Uterus (tissue), 4 donors: ENCODE data around the gene CSKMT. TPM values are rescaled to one million over a fixed set of nuclear protein-coding genes. Genes with fewer than 3 reads are reported as not detected.

ENCODE experiments used
- DNase-seq, 2 donors: peaks; one replicate each; pipeline ENCODE4 v3.0.0-alpha.2; 2019 to 2020
- H3K27ac ChIP-seq, 2 donors: fragments of 200-600 bp; sonication (generic); 1 replicate in 1 of 2; 2 replicates in 1 of 2; pipeline ENCODE4 v1.5.1; 2016 to 2018
- H3K27me3 ChIP-seq, 2 donors: fragments of 200-600 bp; sonication (generic); one replicate each; pipeline ENCODE4 v1.5.1; 2018 to 2019; ENCODE audit warnings: control low read depth in 1 of 2
- H3K36me3 ChIP-seq, 2 donors: fragments of 200-600 bp; sonication (generic); one replicate each; pipeline ENCODE4 v1.5.1; 2019; ENCODE audit warnings: control low read depth in 1 of 2
- H3K4me1 ChIP-seq, 2 donors: fragments of 200-600 bp; sonication (generic); one replicate each; pipeline ENCODE4 v1.5.1; 2018 to 2019; ENCODE audit warnings: control low read depth in 1 of 2
- H3K4me3 ChIP-seq, 2 donors: fragments of 200-600 bp; sonication (generic); 1 replicate in 1 of 2; 2 replicates in 1 of 2; pipeline ENCODE4 v1.5.1; 2018 to 2019; ENCODE audit warnings: mild to moderate bottlenecking in 1 of 2
- H3K9me3 ChIP-seq, 2 donors: fragments of 200-600 bp; sonication (generic); one replicate each; pipeline ENCODE4 v1.5.1; 2019; ENCODE audit warnings: control low read depth in 1 of 2
- CTCF ChIP-seq, 4 experiments: fragments of 200-600 bp in 2 of 4; fragments of 450-650 bp in 2 of 4; sonication (generic) in 2 of 4; IDR thresholded peaks; one replicate each; pipeline ENCODE4 v1.5.1; 2016 to 2019; ENCODE audit warnings: antibody characterized with exemption in 4 of 4, mild to moderate bottlenecking in 2 of 4, moderate library complexity in 1 of 4
- POLR2A ChIP-seq, 2 donors: fragments of 450-650 bp; IDR thresholded peaks; one replicate each; pipeline ENCODE4 v1.6.1; 2016; ENCODE audit warnings: antibody characterized with exemption in 2 of 2, mild to moderate bottlenecking in 1 of 2, moderate library complexity in 1 of 2
- intact Hi-C: fragments of 100-400 bp; cut with DNase I; formaldehyde crosslinking; loops from one replicate; pipeline ENCODE4 v1.15.1; 2023; ENCODE audit warnings: low total_unique reads
- total RNA-seq, 4 donors: library from RNA; depleted of rRNA in 3 of 4; stranded (reverse); fragments of >200 nt in 3 of 4; gene quantifications; one replicate each; pipeline versions ENCODE4 v1.1.0 to v1.2.4, GENCODE V29; 2014 to 2023
- donor health status: DM: yes; HTN: yes; CAD: no.

CSKMT gene
- total RNA-seq, 4 donors from 2014 or later = 7.7 to 25.9 (median 12.6) TPM; not detected in 1

- TF ChIP-seq POLR2A (IDR thresholded peaks at IDR 0.05) (no peak), CTCF (IDR thresholded peaks at IDR 0.05) (no peak)
- DNase-seq = no peak
- intact Hi-C loops = no loop called here
- H3K4me1 ChIP-seq = peaks cover 0 to 19% of the 10 kb centered on the region in 2 donors
- H3K27me3 ChIP-seq = no peaks in the 10 kb centered on the region
- no peak overlapping the region for H3K4me3 ChIP-seq
- no peaks in the 10 kb centered on the region for H3K9me3 ChIP-seq
- no peaks in the 10 kb centered on the region for H3K36me3 ChIP-seq
- H3K27ac ChIP-seq = no peak overlapping the region
Measured at GRCh38 chr11:62676698-62677097, 11.6 kb downstream of the CSKMT start.

GRCh38 chr11:62677156-62677555, 12.0 kb downstream of the CSKMT start:
- no peak for DNase-seq
- Histone ChIP-seq H3K9me3 (no peaks in the 10 kb centered on the region), H3K27ac (no peak overlapping the region), H3K4me1 (peaks cover 0 to 19% of the 10 kb centered on the region in 2 donors), H3K4me3 (no peak overlapping the region), H3K36me3 (no peaks in the 10 kb centered on the region), H3K27me3 (no peaks in the 10 kb centered on the region)
- intact Hi-C loops = no loop called here
- no peak for TF ChIP-seq CTCF (IDR thresholded peaks at IDR 0.05)
- TF ChIP-seq POLR2A (IDR thresholded peaks at IDR 0.05) = no peak

- Histone ChIP-seq H3K4me1 (peaks cover 0 to 16% of the 10 kb centered on the region in 2 donors), H3K27me3 (no peaks in the 10 kb centered on the region), H3K27ac (peak overlapping the region in 1 of 2 donors; percentile 76), H3K4me3 (no peak overlapping the region), H3K9me3 (no peaks in the 10 kb centered on the region), H3K36me3 (no peaks in the 10 kb centered on the region)
- DNase-seq = no peak
- intact Hi-C loops = no loop called here
- TF ChIP-seq POLR2A (IDR thresholded peaks at IDR 0.05) (no peak), CTCF (IDR thresholded peaks at IDR 0.05) (no peak)
Measured at GRCh38 chr11:62677714-62678113, 12.6 kb downstream of the CSKMT start.

- Histone ChIP-seq H3K4me3 (peak overlapping the region; percentile 64 to 98), H3K27ac (peak overlapping the region; percentile 76 to 87), H3K4me1 (peaks cover 0 to 16% of the 10 kb centered on the region in 2 donors), H3K36me3 (no peaks in the 10 kb centered on the region), H3K27me3 (no peaks in the 10 kb centered on the region), H3K9me3 (no peaks in the 10 kb centered on the region)
- DNase-seq = no peak
- no peak for TF ChIP-seq CTCF (IDR thresholded peaks at IDR 0.05)
- TF ChIP-seq POLR2A (IDR thresholded peaks at IDR 0.05) = no peak
- intact Hi-C loops = no loop called here
Measured at GRCh38 chr11:62678433-62678769, 13.3 kb downstream of the CSKMT start.

GRCh38 chr11:62678770-62679696, 13.9 kb downstream of the CSKMT start, which contains the start of gene UBXN1:
Gene UBXN1, minus strand, starts transcription at chr11:62679073. Its CDS starts 150 bp downstream, at chr11:62678923.
- Histone ChIP-seq H3K9me3 (no peaks in the 10 kb centered on the region), H3K27ac (peak within 1 kb of the TSS; percentile 76 to 87), H3K36me3 (no peaks in the 10 kb centered on the region), H3K4me3 (peak within 1 kb of the TSS; percentile 64 to 98), H3K27me3 (no peaks in the 10 kb centered on the region), H3K4me1 (peaks cover 0 to 16% of the 10 kb centered on the region in 2 donors)
- intact Hi-C loops = no loop called here
- peak; percentile 91 to 93 for DNase-seq
- TF ChIP-seq POLR2A (IDR thresholded peaks at IDR 0.05) (peak; percentile 51 to 53), CTCF (IDR thresholded peaks at IDR 0.05) (no peak)
